EL (cell line): ENCODE results near the gene YPEL1.
"Not testable (repeated sequence)": the region's sequence is repeated elsewhere in the genome, so short reads cannot be mapped to it uniquely, and the experiment has no call there.

ENCODE experiments used
- DNase-seq: peaks from one replicate; pipeline ENCODE4 v3.0.0-alpha.2; 2016

Gene YPEL1

GRCh38 chr22:21720191-21720859 lies 15.3 kb downstream of the YPEL1 start:
- DNase-seq = not testable (repeated sequence)

GRCh38 chr22:21719024-21719423 lies 16.6 kb downstream of the YPEL1 start:
- DNase-seq = no peak

GRCh38 chr22:21718499-21718898 lies 17.1 kb downstream of the YPEL1 start:
- DNase-seq = no peak

GRCh38 chr22:21716395-21717122 lies 19.0 kb downstream of the YPEL1 start:
- not testable (repeated sequence) for DNase-seq

GRCh38 chr22:21714786-21715185 lies 20.8 kb downstream of the YPEL1 start:
- peak; percentile 39 for DNase-seq

- no peak for DNase-seq
Observed at GRCh38 chr22:21714059-21714770, 21.4 kb downstream of the YPEL1 start.

GRCh38 chr22:21713428-21714058 lies 22.1 kb downstream of the YPEL1 start:
- DNase-seq = no peak

- DNase-seq = peak; percentile 80
Observed at GRCh38 chr22:21712751-21713427, 22.7 kb downstream of the YPEL1 start.

GRCh38 chr22:21711851-21712250 lies 23.7 kb downstream of the YPEL1 start:
- no peak for DNase-seq

- DNase-seq = no peak
Observed at GRCh38 chr22:21710156-21710555, 25.4 kb downstream of the YPEL1 start.

- no peak for DNase-seq
Observed at GRCh38 chr22:21709688-21710087, 25.9 kb downstream of the YPEL1 start.

- DNase-seq = no peak
Observed at GRCh38 chr22:21708960-21709359, 26.6 kb downstream of the YPEL1 start.

- DNase-seq = no peak
Observed at GRCh38 chr22:21707677-21708076, 27.9 kb downstream of the YPEL1 start.

GRCh38 chr22:21703684-21704316 lies 31.8 kb downstream of the YPEL1 start:
- DNase-seq = no peak

- no peak for DNase-seq
Observed at GRCh38 chr22:21702700-21703683, 32.6 kb downstream of the YPEL1 start.

- no peak for DNase-seq
Observed at GRCh38 chr22:21702094-21702493, 33.5 kb downstream of the YPEL1 start.

- DNase-seq = no peak
Observed at GRCh38 chr22:21701384-21701971, 34.1 kb downstream of the YPEL1 start.

- DNase-seq = no peak
Observed at GRCh38 chr22:21700822-21701221, 34.8 kb downstream of the YPEL1 start.

- DNase-seq = no peak
Observed at GRCh38 chr22:21699643-21700042, 36.0 kb downstream of the YPEL1 start.
